SK-N-SH (cell line): Measurements from ENCODE around the gene MELK. TPM values are rescaled to one million over a fixed set of nuclear protein-coding genes. Genes with fewer than 3 reads are reported as not detected.

ENCODE experiments used
- CTCF ChIA-PET: fragments of 300-600, 350-600 bp; formaldehyde crosslinking; extraction: SDS; loops from one replicate; lab custom pipeline; 2021; lab: Yijun Ruan, JAX
- POLR2A ChIA-PET: fragments of 350-600 bp; sonication (Branson Sonifier 250); formaldehyde crosslinking; extraction: SDS; loops from one replicate; lab custom pipeline; 2020; ENCODE audit warnings: antibody characterized with exemption, inconsistent platforms; lab: Yijun Ruan, JAX
- DNase-seq: peaks from one replicate; pipeline ENCODE4 v3.0.0; 2012
- H2AFZ ChIP-seq: fragments of 200-600 bp; sonication (generic); 2 replicates; pipeline ENCODE4 v1.8.1; 2016; ENCODE audit warnings: antibody characterized with exemption, mild to moderate bottlenecking, low read depth
- H3F3A ChIP-seq: fragments of 200-600 bp; sonication (generic); replicated peaks from 2 replicates; pipeline ENCODE3; 2016; ENCODE audit warnings: antibody characterized with exemption, mild to moderate bottlenecking; ENCODE audit not compliant: insufficient read depth
- H3K27ac ChIP-seq, 2 experiments: fragments of 200-500 bp in 1 of 2; fragments of 200-600 bp in 1 of 2; sonication (Bioruptor generic) in 1 of 2; sonication (generic), shearing (Covaris generic) in 1 of 2; 2 replicates each; pipeline versions ENCODE4 v1.5.1 to v1.6.1; 2014 to 2016; ENCODE audit warnings: low read depth in 2 of 2, inconsistent platforms in 1 of 2, low read length in 1 of 2, mild to moderate bottlenecking in 1 of 2, mixed read lengths in 1 of 2
- H3K27me3 ChIP-seq: fragments of 200-600 bp; sonication (generic), shearing (Covaris generic); 2 replicates; pipeline ENCODE4 v1.6.1; 2016; ENCODE audit warnings: mixed run types; ENCODE audit not compliant: insufficient read depth
- H3K36me3 ChIP-seq, 2 experiments: fragments of 200-500 bp in 1 of 2; fragments of 200-600 bp in 1 of 2; sonication (Bioruptor generic) in 1 of 2; sonication (generic) in 1 of 2; replicated peaks in 1 of 2; 2 replicates each; pipeline versions ENCODE3 to v1.5.1; 2014 to 2016; ENCODE audit warnings: low read length in 1 of 2, mild to moderate bottlenecking in 1 of 2; ENCODE audit not compliant: insufficient read depth in 2 of 2, control insufficient read depth in 1 of 2
- H3K4me1 ChIP-seq, 2 experiments: fragments of 200-500 bp in 1 of 2; fragments of 200-600 bp in 1 of 2; sonication (Bioruptor generic) in 1 of 2; sonication (generic), shearing (Covaris generic) in 1 of 2; 2 replicates each; pipeline versions ENCODE4 v1.5.1 to v1.6.1; 2014 to 2016; ENCODE audit warnings: low read depth in 1 of 2, low read length in 1 of 2, mixed run types in 1 of 2; ENCODE audit not compliant: insufficient read depth in 2 of 2, control insufficient read depth in 1 of 2
- H3K4me2 ChIP-seq: fragments of 200-600 bp; sonication (generic), shearing (Covaris generic); 2 replicates; pipeline ENCODE4 v1.6.1; 2017; ENCODE audit warnings: mixed run types
- H3K4me3 ChIP-seq, 2 experiments: fragments of 200-500 bp in 1 of 2; fragments of 200-600 bp in 1 of 2; sonication (Bioruptor generic) in 1 of 2; sonication (generic), shearing (Covaris generic) in 1 of 2; 2 replicates each; pipeline versions ENCODE4 v1.5.1 to v1.8.1; 2014 to 2016; ENCODE audit warnings: low read depth in 2 of 2, inconsistent platforms in 1 of 2, low read length in 1 of 2, mild to moderate bottlenecking in 1 of 2, mixed read lengths in 1 of 2, moderate library complexity in 1 of 2
- H3K79me2 ChIP-seq: fragments of 200-600 bp; sonication (generic); 2 replicates; pipeline ENCODE4 v1.8.1; 2017; ENCODE audit warnings: mild to moderate bottlenecking; ENCODE audit not compliant: insufficient read depth
- H3K9ac ChIP-seq: fragments of 200-600 bp; sonication (generic); 2 replicates; pipeline ENCODE4 v1.6.1; 2017; ENCODE audit warnings: mixed run types
- H3K9me2 ChIP-seq: fragments of 200-600 bp; sonication (generic); 2 replicates; pipeline ENCODE4 v1.6.1; 2017; ENCODE audit warnings: mixed run types
- H3K9me3 ChIP-seq: fragments of 200-600 bp; sonication (generic); 2 replicates; pipeline ENCODE4 v1.6.1; 2017; ENCODE audit warnings: mixed run types, mild to moderate bottlenecking, moderate library complexity
- H4K20me1 ChIP-seq: fragments of 200-600 bp; sonication (generic); 2 replicates; pipeline ENCODE4 v1.6.1; 2017; ENCODE audit warnings: mild to moderate bottlenecking, mixed run types; ENCODE audit not compliant: insufficient read depth
- CHD2 ChIP-seq: fragments of 150-350 bp; IDR thresholded peaks from 2 replicates; pipeline ENCODE4 v1.6.1; 2018; ENCODE audit warnings: low read length; ENCODE audit not compliant: partially characterized antibody
- ELF1 ChIP-seq: IDR thresholded peaks from 2 replicates; pipeline ENCODE4 v1.4.0; 2012
- EP300 ChIP-seq, 2 experiments: IDR thresholded peaks; 2 replicates each; pipeline versions ENCODE4 v1.4.0 to v1.6.1; 2012; ENCODE audit warnings: borderline replicate concordance in 1 of 2, low read depth in 1 of 2, low read length in 1 of 2
- FOSL2 ChIP-seq: IDR thresholded peaks from 2 replicates; pipeline ENCODE4 v1.4.0; 2012; ENCODE audit warnings: low read depth, mild to moderate bottlenecking, moderate library complexity, borderline replicate concordance
- FOXJ3 ChIP-seq: sonication (generic); formaldehyde crosslinking; IDR thresholded peaks from 2 replicates; pipeline ENCODE4 v1.5.1; 2020; ENCODE audit warnings: mild to moderate bottlenecking, missing genetic modification reagents
- FOXM1 ChIP-seq: IDR thresholded peaks from 2 replicates; pipeline ENCODE4 v1.4.0; 2012; ENCODE audit warnings: low read depth, mild to moderate bottlenecking
- GABPA ChIP-seq: IDR thresholded peaks from 2 replicates; pipeline ENCODE4 v1.4.0; 2012; ENCODE audit warnings: low read depth, mild to moderate bottlenecking
- IRF3 ChIP-seq: fragments of 150-350 bp; IDR thresholded peaks from 2 replicates; pipeline ENCODE4 v1.6.1; 2016; ENCODE audit warnings: mild to moderate bottlenecking, low read depth, low read length
- NRF1 ChIP-seq: IDR thresholded peaks from 2 replicates; pipeline ENCODE4 v1.6.1; 2012; ENCODE audit warnings: low read depth, mild to moderate bottlenecking, low read length
- REST ChIP-seq: IDR thresholded peaks from 2 replicates; pipeline ENCODE4 v1.6.1; 2012; ENCODE audit warnings: mild to moderate bottlenecking, low read depth, low read length, moderate library complexity
- SMC3 ChIP-seq: IDR thresholded peaks from 2 replicates; pipeline ENCODE4 v1.6.1; 2012; ENCODE audit warnings: low read depth, low read length, improper control_type of control experiment
- TAF1 ChIP-seq: IDR thresholded peaks from 2 replicates; pipeline ENCODE4 v1.6.1; 2012; ENCODE audit warnings: low read depth, mild to moderate bottlenecking, low read length, moderate library complexity, borderline replicate concordance
- TCF12 ChIP-seq: IDR thresholded peaks from 2 replicates; pipeline ENCODE4 v1.4.0; 2012
- TEAD4 ChIP-seq: IDR thresholded peaks from 2 replicates; pipeline ENCODE4 v1.4.0; 2012; ENCODE audit warnings: mild to moderate bottlenecking, borderline replicate concordance; ENCODE audit not compliant: insufficient read depth
- USF2 ChIP-seq: fragments of 150-350 bp; IDR thresholded peaks from 2 replicates; pipeline ENCODE4 v1.6.1; 2017; ENCODE audit warnings: antibody characterized with exemption, low read length, low read depth, borderline replicate concordance
- YY1 ChIP-seq: IDR thresholded peaks from 2 replicates; pipeline ENCODE4 v1.4.0; 2012; ENCODE audit warnings: low read depth, mild to moderate bottlenecking
- ZBTB33 ChIP-seq: IDR thresholded peaks from 2 replicates; pipeline ENCODE4 v1.4.0; 2012; ENCODE audit warnings: low read depth, borderline replicate concordance
- WGBS: methylation state at CpG from one replicate; pipeline ENCODE4 v1.1.6; 2017; ENCODE audit warnings: low lambda C conversion rate; 5-methylcytosine and 5-hydroxymethylcytosine counted together
- polyA plus RNA-seq, 3 experiments: library from polyadenylated mRNA; depleted of rRNA; stranded (reverse); fragments of >200 nt; gene quantifications; 2 replicates each; pipeline ENCODE4 v1.2.3, GENCODE V29; 2012

MELK gene
- polyA plus RNA-seq, 1 of the 3 experiments (the other 2 are of a cell fraction): 16.5 TPM

- no peaks in the 10 kb centered on the region for H3K79me2 ChIP-seq
- WGBS: 85% methylated on average over 6 of the region's 7 CpGs
- no peaks in the 10 kb centered on the region for H3K36me3 ChIP-seq
- ChIA-PET POLR2A (interaction anchor here (0.7 kb wide), 1 partner anchor 26 kb away, joined by 3 read pairs; no protein-coding TSS in a partner anchor), CTCF (interaction anchor here (1.1 kb wide), 1 partner anchor 56 kb away, joined by 3 read pairs; no protein-coding TSS in a partner anchor)
- no peak overlapping the region for H3K27ac ChIP-seq
- no peaks in the 10 kb centered on the region for H4K20me1 ChIP-seq
- H3K4me2 ChIP-seq: no peak overlapping the region
- no peak for DNase-seq
- H3K9me2 ChIP-seq: no peaks in the 10 kb centered on the region
- TF ChIP-seq EP300 (IDR thresholded peaks at IDR 0.05; ENCODE audit: borderline replicate concordance in 1 of 2, low read depth in 1 of 2, low read length in 1 of 2) (no peak), REST (no peak), NRF1 (no peak), ZBTB33 (no peak), FOSL2 (no peak)
- H3K4me1 ChIP-seq: no peaks in the 10 kb centered on the region
- H3K9me3 ChIP-seq: no peaks in the 10 kb centered on the region
- H3K4me3 ChIP-seq: no peak overlapping the region
- no peaks in the 10 kb centered on the region for H3K27me3 ChIP-seq
- no peaks in the 10 kb centered on the region for H3F3A ChIP-seq
- no peak overlapping the region for H2AFZ ChIP-seq
- no peak overlapping the region for H3K9ac ChIP-seq
Observed at GRCh38 chr9:36542355-36542754, 30.3 kb upstream of the MELK start.

- TF ChIP-seq FOSL2: no peak
- no peak for TF ChIP-seq ZBTB33
- TF ChIP-seq IRF3: no peak
- TF ChIP-seq EP300 (IDR thresholded peaks at IDR 0.05; ENCODE audit: borderline replicate concordance in 1 of 2, low read depth in 1 of 2, low read length in 1 of 2): no peak
- TF ChIP-seq USF2: no peak
- no peak for TF ChIP-seq TCF12
- TF ChIP-seq SMC3: no peak
- TF ChIP-seq ELF1: no peak
- TF ChIP-seq YY1: no peak
- no peak for TF ChIP-seq TEAD4
- TF ChIP-seq TAF1: no peak
- no peak for TF ChIP-seq FOXM1
- no peak for TF ChIP-seq FOXJ3 (CRISPR knock-in tag)
- TF ChIP-seq GABPA: no peak
- no peak for TF ChIP-seq CHD2
- no peaks in the 10 kb centered on the region for H4K20me1 ChIP-seq
- H3K4me2 ChIP-seq: no peak overlapping the region
- H3K79me2 ChIP-seq: no peaks in the 10 kb centered on the region
- no peaks in the 10 kb centered on the region for H3F3A ChIP-seq
- H2AFZ ChIP-seq: no peak overlapping the region
- WGBS: 89% methylated on average over 7 of the region's 7 CpGs
- H3K27ac ChIP-seq: no peak overlapping the region
- DNase-seq: no peak
- no peaks in the 10 kb centered on the region for H3K9me3 ChIP-seq
- no peaks in the 10 kb centered on the region for H3K36me3 ChIP-seq
- H3K9me2 ChIP-seq: no peaks in the 10 kb centered on the region
- 0 out of 2 replicates have a peak, but pooled peaks cover 8% of the 10 kb centered on the region for H3K27me3 ChIP-seq
- H3K4me3 ChIP-seq: no peak overlapping the region
- ChIA-PET POLR2A (no interaction called here), CTCF (interaction anchor here (1.4 kb wide), 1 partner anchor 137 kb away, joined by 4 read pairs; no protein-coding TSS in a partner anchor)
- H3K4me1 ChIP-seq: no peaks in the 10 kb centered on the region
- no peak overlapping the region for H3K9ac ChIP-seq
Observed at GRCh38 chr9:36543916-36544315, 28.8 kb upstream of the MELK start.
